ENCODE data around the gene NBR1. TPM values are rescaled to one million over a fixed set of nuclear protein-coding genes. Genes with fewer than 3 reads are reported as not detected.
"Not testable (repeated sequence)": the region's sequence is repeated elsewhere in the genome, so short reads cannot be mapped to it uniquely, and the experiment has no call there.

NBR1 gene
- total RNA-seq, 1 donor from 2014 or later, result 60.5 TPM

DNA sequence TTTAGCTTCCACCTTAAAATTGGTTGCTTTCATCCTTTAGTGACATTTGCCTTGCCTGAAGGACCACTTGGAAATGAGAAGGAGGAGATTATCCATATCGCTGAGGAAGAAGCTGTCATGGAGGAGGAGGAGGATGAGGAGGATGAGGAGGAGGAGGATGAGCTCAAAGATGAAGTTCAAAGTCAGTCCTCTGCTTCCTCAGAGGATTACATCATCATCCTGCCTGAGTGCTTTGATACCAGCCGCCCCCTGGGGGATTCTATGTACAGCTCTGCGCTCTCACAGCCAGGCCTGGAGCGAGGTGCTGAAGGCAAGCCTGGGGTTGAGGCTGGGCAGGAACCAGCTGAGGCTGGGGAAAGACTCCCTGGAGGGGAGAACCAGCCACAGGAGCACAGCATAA, 29.1 kb downstream of the NBR1 start:
- H3K27me3 ChIP-seq (ENCODE audit: control insufficient read depth, insufficient read depth, low read length), result no peaks in the 10 kb centered on the region
- peaks cover 3% of the 10 kb centered on the region for H3K36me3 ChIP-seq (ENCODE audit: control insufficient read depth, insufficient read depth, low read length)
- no peak for DNase-seq (ENCODE audit: low read depth)
- TF ChIP-seq CTCF (IDR thresholded peaks at IDR 0.05; ENCODE audit: insufficient read depth, low read length, poor library complexity, severe bottlenecking), result no peak
- H3K4me3 ChIP-seq (ENCODE audit: low read depth, low read length), result no peak overlapping the region

DNA sequence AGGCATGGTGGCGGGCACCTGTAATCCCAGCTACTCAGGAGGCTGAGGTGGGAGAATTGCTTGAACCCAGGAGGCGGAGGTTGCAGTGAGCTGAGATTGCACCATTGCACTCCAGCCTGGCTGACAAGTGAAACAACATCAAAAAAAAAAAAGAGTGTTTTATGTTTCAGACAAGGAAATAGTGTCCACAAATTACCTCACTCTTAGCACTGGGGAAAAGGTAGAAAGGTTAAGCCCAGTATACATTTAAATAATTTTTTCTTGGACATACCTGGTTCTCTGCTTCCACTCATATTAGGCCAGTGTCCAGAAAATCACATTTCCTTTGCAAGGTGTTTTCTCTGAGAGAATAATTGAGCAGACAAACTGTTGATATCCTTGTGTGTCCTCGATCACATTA, 32.0 kb downstream of the NBR1 start:
- not testable (repeated sequence) for H3K36me3 ChIP-seq (ENCODE audit: control insufficient read depth, insufficient read depth, low read length); H3K27me3 ChIP-seq (ENCODE audit: control insufficient read depth, insufficient read depth, low read length); H3K4me3 ChIP-seq (ENCODE audit: low read depth, low read length); DNase-seq (ENCODE audit: low read depth)

- no peak overlapping the region for H3K4me3 ChIP-seq (ENCODE audit: low read depth, low read length)
- no peaks in the 10 kb centered on the region for H3K36me3 ChIP-seq (ENCODE audit: control insufficient read depth, insufficient read depth, low read length)
- H3K27me3 ChIP-seq (ENCODE audit: control insufficient read depth, insufficient read depth, low read length), result no peaks in the 10 kb centered on the region
- DNase-seq (ENCODE audit: low read depth), result no peak
- no peak for TF ChIP-seq CTCF (IDR thresholded peaks at IDR 0.05; ENCODE audit: insufficient read depth, low read length, poor library complexity, severe bottlenecking)
Measured at GRCh38 chr17:43210576-43210975, 39.6 kb downstream of the NBR1 start.

DNA sequence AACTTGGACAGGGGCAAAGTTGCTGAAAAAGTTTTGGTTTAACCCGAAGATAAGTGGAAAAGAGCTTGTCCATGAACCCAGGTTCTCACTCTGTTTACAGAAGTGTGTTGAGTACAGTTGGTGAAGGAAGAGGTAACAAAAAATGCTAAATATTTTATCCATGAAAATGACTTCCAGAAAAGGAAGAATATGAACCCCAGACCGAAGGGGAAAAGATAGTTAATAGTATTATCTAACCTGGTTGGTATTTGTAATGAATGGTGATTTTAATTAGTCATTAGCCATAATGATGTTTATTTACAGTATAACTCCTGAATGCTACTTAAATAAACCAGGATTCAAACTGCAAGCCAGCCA, 40.1 kb downstream of the NBR1 start:
- no peak for TF ChIP-seq CTCF (IDR thresholded peaks at IDR 0.05; ENCODE audit: insufficient read depth, low read length, poor library complexity, severe bottlenecking)
- no peak for DNase-seq (ENCODE audit: low read depth)
- Histone ChIP-seq H3K36me3 (ENCODE audit: control insufficient read depth, insufficient read depth, low read length) (no peaks in the 10 kb centered on the region), H3K27me3 (ENCODE audit: control insufficient read depth, insufficient read depth, low read length) (no peaks in the 10 kb centered on the region), H3K4me3 (ENCODE audit: low read depth, low read length) (peak overlapping the region; percentile 48)

- TF ChIP-seq CTCF (IDR thresholded peaks at IDR 0.05; ENCODE audit: insufficient read depth, low read length, poor library complexity, severe bottlenecking), result peak; percentile 41
- peaks cover 2% of the 10 kb centered on the region for H3K36me3 ChIP-seq (ENCODE audit: control insufficient read depth, insufficient read depth, low read length)
- peak within 1 kb of the TSS; percentile 48 for H3K4me3 ChIP-seq (ENCODE audit: low read depth, low read length)
- H3K27me3 ChIP-seq (ENCODE audit: control insufficient read depth, insufficient read depth, low read length), result no peaks in the 10 kb centered on the region
- DNase-seq (ENCODE audit: low read depth), result peak; percentile 49
Measured at GRCh38 chr17:43211480-43212402, 40.7 kb downstream of the NBR1 start, which contains the start of gene TMEM106A. TSS of gene TMEM106A (plus strand) at chr17:43211875. CDS start at chr17:43213042, 1,167 bp downstream.

- no peaks in the 10 kb centered on the region for H3K27me3 ChIP-seq (ENCODE audit: control insufficient read depth, insufficient read depth, low read length)
- peaks cover 2% of the 10 kb centered on the region for H3K36me3 ChIP-seq (ENCODE audit: control insufficient read depth, insufficient read depth, low read length)
- no peak overlapping the region for H3K4me3 ChIP-seq (ENCODE audit: low read depth, low read length)
- TF ChIP-seq CTCF (IDR thresholded peaks at IDR 0.05; ENCODE audit: insufficient read depth, low read length, poor library complexity, severe bottlenecking), result no peak
- no peak for DNase-seq (ENCODE audit: low read depth)
Measured at GRCh38 chr17:43212641-43213490, 41.9 kb downstream of the NBR1 start.
